ENCODE results near the gene SGMS1. TPM values are rescaled to one million over a fixed set of nuclear protein-coding genes. Genes with fewer than 3 reads are reported as not detected.

SGMS1 gene
- total RNA-seq, 1 donor from 2014 or later = 25.6 TPM

GRCh38 chr10:50286996-50287803 is 336.6 kb downstream of the SGMS1 start:
- no peak overlapping the region for H3K9ac ChIP-seq (ENCODE audit: low read length)
- H3K27me3 Mint-ChIP-seq (ENCODE audit: low read depth, unreplicated experiment) = no peaks in the 10 kb centered on the region
- no peak overlapping the region for H2AFZ ChIP-seq (ENCODE audit: low read depth, low read length)
- no peak for DNase-seq (ENCODE audit: low read depth)
- TF ChIP-seq, protein P1, sequence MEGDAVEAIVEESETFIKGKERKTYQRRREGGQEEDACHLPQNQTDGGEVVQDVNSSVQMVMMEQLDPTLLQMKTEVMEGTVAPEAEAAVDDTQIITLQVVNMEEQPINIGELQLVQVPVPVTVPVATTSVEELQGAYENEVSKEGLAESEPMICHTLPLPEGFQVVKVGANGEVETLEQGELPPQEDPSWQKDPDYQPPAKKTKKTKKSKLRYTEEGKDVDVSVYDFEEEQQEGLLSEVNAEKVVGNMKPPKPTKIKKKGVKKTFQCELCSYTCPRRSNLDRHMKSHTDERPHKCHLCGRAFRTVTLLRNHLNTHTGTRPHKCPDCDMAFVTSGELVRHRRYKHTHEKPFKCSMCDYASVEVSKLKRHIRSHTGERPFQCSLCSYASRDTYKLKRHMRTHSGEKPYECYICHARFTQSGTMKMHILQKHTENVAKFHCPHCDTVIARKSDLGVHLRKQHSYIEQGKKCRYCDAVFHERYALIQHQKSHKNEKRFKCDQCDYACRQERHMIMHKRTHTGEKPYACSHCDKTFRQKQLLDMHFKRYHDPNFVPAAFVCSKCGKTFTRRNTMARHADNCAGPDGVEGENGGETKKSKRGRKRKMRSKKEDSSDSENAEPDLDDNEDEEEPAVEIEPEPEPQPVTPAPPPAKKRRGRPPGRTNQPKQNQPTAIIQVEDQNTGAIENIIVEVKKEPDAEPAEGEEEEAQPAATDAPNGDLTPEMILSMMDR (IDR thresholded peaks at IDR 0.05; ENCODE audit: insufficient read depth, low read depth, low read length) = no peak
- no peak for TF ChIP-seq EZH2 (IDR thresholded peaks at IDR 0.05; ENCODE audit: insufficient read depth, low read length)
- H3K27ac ChIP-seq (ENCODE audit: low read depth, low read length) = no peak overlapping the region
- H3K4me1 ChIP-seq (ENCODE audit: insufficient read depth, low read length) = no peaks in the 10 kb centered on the region
- H3K4me2 ChIP-seq (ENCODE audit: low read length) = no peak overlapping the region
- H4K20me1 ChIP-seq (ENCODE audit: insufficient read depth, low read length) = no peaks in the 10 kb centered on the region
- no peaks in the 10 kb centered on the region for H3K4me1 Mint-ChIP-seq (ENCODE audit: low read depth, unreplicated experiment)
- H3K27me3 ChIP-seq (ENCODE audit: insufficient read depth, low read length) = no peaks in the 10 kb centered on the region
- no peaks in the 10 kb centered on the region for H3K36me3 Mint-ChIP-seq (ENCODE audit: low read depth, unreplicated experiment)
- H3K27ac Mint-ChIP-seq (ENCODE audit: unreplicated experiment) = no peak overlapping the region
- H3K9me3 Mint-ChIP-seq (ENCODE audit: unreplicated experiment) = peaks cover 2% of the 10 kb centered on the region
- H3K9me3 ChIP-seq (ENCODE audit: insufficient read depth, low read depth, low read length) = no peaks in the 10 kb centered on the region
- no peaks in the 10 kb centered on the region for H3K36me3 ChIP-seq (ENCODE audit: insufficient read depth, low read length)
- no peaks in the 10 kb centered on the region for H3K79me2 ChIP-seq (ENCODE audit: insufficient read depth, low read length)
- H3K4me3 ChIP-seq (ENCODE audit: insufficient read depth, low read depth, low read length) = no peak overlapping the region
- no peak overlapping the region for H3K4me3 Mint-ChIP-seq (ENCODE audit: unreplicated experiment)
- no peak for FAIRE-seq

- Histone ChIP-seq H2AFZ (ENCODE audit: low read depth, low read length) (no peak overlapping the region), H3K9me3 (ENCODE audit: insufficient read depth, low read depth, low read length) (no peaks in the 10 kb centered on the region), H3K4me1 (ENCODE audit: insufficient read depth, low read length) (no peaks in the 10 kb centered on the region), H3K79me2 (ENCODE audit: insufficient read depth, low read length) (no peaks in the 10 kb centered on the region), H3K27ac (ENCODE audit: low read depth, low read length) (no peak overlapping the region), H3K36me3 (ENCODE audit: insufficient read depth, low read length) (no peaks in the 10 kb centered on the region), H3K9ac (ENCODE audit: low read length) (no peak overlapping the region), H4K20me1 (ENCODE audit: insufficient read depth, low read length) (no peaks in the 10 kb centered on the region), H3K4me3 (ENCODE audit: insufficient read depth, low read depth, low read length) (no peak overlapping the region), H3K27me3 (ENCODE audit: insufficient read depth, low read length) (no peaks in the 10 kb centered on the region), H3K4me2 (ENCODE audit: low read length) (no peak overlapping the region)
- Mint-ChIP-seq H3K4me1 (ENCODE audit: low read depth, unreplicated experiment) (no peaks in the 10 kb centered on the region), H3K9me3 (ENCODE audit: unreplicated experiment) (peaks cover 2% of the 10 kb centered on the region), H3K27ac (ENCODE audit: unreplicated experiment) (no peak overlapping the region), H3K27me3 (ENCODE audit: low read depth, unreplicated experiment) (no peaks in the 10 kb centered on the region), H3K4me3 (ENCODE audit: unreplicated experiment) (no peak overlapping the region), H3K36me3 (ENCODE audit: low read depth, unreplicated experiment) (no peaks in the 10 kb centered on the region)
- FAIRE-seq = peak; percentile 74
- TF ChIP-seq EZH2 (IDR thresholded peaks at IDR 0.05; ENCODE audit: insufficient read depth, low read length) = no peak
- TF ChIP-seq, protein P1 (IDR thresholded peaks at IDR 0.05; ENCODE audit: insufficient read depth, low read depth, low read length) = no peak
- peak; percentile 28 for DNase-seq (ENCODE audit: low read depth)
These were observed 337.2 kb downstream of the SGMS1 start for GRCh38 chr10:50286517-50286916.

DNA sequence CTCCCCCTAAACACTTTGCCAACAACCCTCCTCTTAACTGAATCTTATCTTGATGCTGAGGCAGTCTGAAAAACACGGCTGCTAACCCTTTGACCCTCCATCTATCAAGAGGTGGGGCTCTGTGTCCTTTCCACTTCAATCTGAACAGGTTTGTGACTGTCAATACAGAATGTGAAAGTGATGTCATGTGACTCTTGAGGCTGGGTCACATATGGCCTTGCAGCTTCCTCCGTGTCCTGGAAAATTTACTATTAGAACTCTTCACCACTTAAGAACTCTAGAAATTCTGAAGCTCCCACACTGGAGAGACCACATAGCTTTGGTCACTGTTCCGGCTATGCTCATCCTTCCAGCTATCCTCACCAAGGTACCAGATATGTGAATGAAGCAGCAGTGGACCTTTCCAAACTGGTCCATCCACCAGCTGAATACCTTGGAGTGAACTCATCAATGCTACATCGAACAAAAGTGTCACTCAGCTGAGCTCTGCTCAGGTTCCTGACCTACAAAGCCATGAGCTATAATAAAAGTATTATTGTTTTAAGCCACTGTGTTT is 341.7 kb downstream of the SGMS1 start:
- DNase-seq (ENCODE audit: low read depth) (no peak), FAIRE-seq (no peak)
- no peaks in the 10 kb centered on the region for H3K36me3 ChIP-seq (ENCODE audit: insufficient read depth, low read length)
- no peaks in the 10 kb centered on the region for H3K4me1 Mint-ChIP-seq (ENCODE audit: low read depth, unreplicated experiment)
- no peaks in the 10 kb centered on the region for H3K79me2 ChIP-seq (ENCODE audit: insufficient read depth, low read length)
- no peaks in the 10 kb centered on the region for H3K4me1 ChIP-seq (ENCODE audit: insufficient read depth, low read length)
- peaks cover 10% of the 10 kb centered on the region for H3K27me3 ChIP-seq (ENCODE audit: insufficient read depth, low read length)
- H3K27me3 Mint-ChIP-seq (ENCODE audit: low read depth, unreplicated experiment) = peaks cover under 1% of the 10 kb centered on the region
- no peak overlapping the region for H3K4me3 ChIP-seq (ENCODE audit: insufficient read depth, low read depth, low read length)
- H3K9me3 ChIP-seq (ENCODE audit: insufficient read depth, low read depth, low read length) = no peaks in the 10 kb centered on the region
- no peak overlapping the region for H3K27ac Mint-ChIP-seq (ENCODE audit: unreplicated experiment)
- no peak for TF ChIP-seq EZH2 (IDR thresholded peaks at IDR 0.05; ENCODE audit: insufficient read depth, low read length)
- TF ChIP-seq, protein P1 (IDR thresholded peaks at IDR 0.05; ENCODE audit: insufficient read depth, low read depth, low read length) = no peak
- H3K27ac ChIP-seq (ENCODE audit: low read depth, low read length) = no peak overlapping the region
- H3K36me3 Mint-ChIP-seq (ENCODE audit: low read depth, unreplicated experiment) = no peaks in the 10 kb centered on the region
- no peak overlapping the region for H3K9ac ChIP-seq (ENCODE audit: low read length)
- H3K9me3 Mint-ChIP-seq (ENCODE audit: unreplicated experiment) = peaks cover 2% of the 10 kb centered on the region
- H4K20me1 ChIP-seq (ENCODE audit: insufficient read depth, low read length) = no peaks in the 10 kb centered on the region
- H2AFZ ChIP-seq (ENCODE audit: low read depth, low read length) = no peak overlapping the region
- H3K4me3 Mint-ChIP-seq (ENCODE audit: unreplicated experiment) = no peak overlapping the region
- no peak overlapping the region for H3K4me2 ChIP-seq (ENCODE audit: low read length)
